Vagina (tissue), 2 donors: ENCODE measurements around the gene FGF3. TPM values are rescaled to one million over a fixed set of nuclear protein-coding genes. Genes with fewer than 3 reads are reported as not detected.

Source experiments
- DNase-seq, 2 donors: peaks; one replicate each; pipeline ENCODE4 v3.0.0-alpha.2; 2017; ENCODE audit errors: extremely low spot score in 2 of 2
- H3K27ac ChIP-seq: fragments of 200-600 bp; sonication (generic); one replicate; pipeline ENCODE4 v1.5.1; 2019
- H3K27me3 ChIP-seq: fragments of 200-600 bp; sonication (generic); one replicate; pipeline ENCODE4 v1.5.1; 2019
- H3K36me3 ChIP-seq, 2 donors: fragments of 200-600 bp; sonication (generic); one replicate each; pipeline ENCODE4 v1.5.1; 2017 to 2019
- H3K4me1 ChIP-seq: fragments of 200-600 bp; sonication (generic); one replicate; pipeline ENCODE4 v1.5.1; 2019
- H3K4me3 ChIP-seq, 2 donors: fragments of 200-600 bp; sonication (generic); 1 replicate in 1 of 2; 2 replicates in 1 of 2; pipeline ENCODE4 v1.5.1; 2016 to 2019
- H3K9me3 ChIP-seq: fragments of 200-600 bp; sonication (generic); one replicate; pipeline ENCODE4 v1.5.1; 2019
- CTCF ChIP-seq, 3 experiments: fragments of 450-650 bp in 2 of 3; fragments of 200-600 bp in 1 of 3; sonication (generic) in 1 of 3; IDR thresholded peaks; one replicate each; pipeline ENCODE4 v1.5.1; 2017 to 2019; ENCODE audit warnings: antibody characterized with exemption in 3 of 3, mild to moderate bottlenecking in 2 of 3, moderate library complexity in 2 of 3
- POLR2A ChIP-seq, 2 donors: fragments of 450-650 bp; IDR thresholded peaks; one replicate each; pipeline ENCODE4 v1.6.1; 2017; ENCODE audit warnings: antibody characterized with exemption in 2 of 2, mild to moderate bottlenecking in 2 of 2, moderate library complexity in 2 of 2
- POLR2AphosphoS5 ChIP-seq, 2 donors: sonication (generic); formaldehyde crosslinking; IDR thresholded peaks; one replicate each; pipeline ENCODE4 v1.9.0; 2017; ENCODE audit warnings: antibody characterized with exemption in 2 of 2, mild to moderate bottlenecking in 2 of 2, low read depth in 1 of 2; ENCODE audit not compliant: insufficient read depth in 1 of 2
- intact Hi-C: fragments of 100-400 bp; cut with DNase I; formaldehyde crosslinking; loops from one replicate; pipeline ENCODE4 v1.15.1; 2023
- total RNA-seq: library from RNA; depleted of rRNA; stranded (reverse); fragments of >200 nt; gene quantifications from one replicate; pipeline ENCODE4 v1.2.3, GENCODE V29; 2016

FGF3 gene
- total RNA-seq, 1 donor from 2014 or later: not detected

GRCh38 chr11:69859275-69859934 is 40.2 kb upstream of the FGF3 start:
- H3K4me1 ChIP-seq: no peaks in the 10 kb centered on the region
- no peak overlapping the region for H3K27ac ChIP-seq
- no peak overlapping the region for H3K4me3 ChIP-seq
- H3K9me3 ChIP-seq: no peaks in the 10 kb centered on the region
- intact Hi-C loops: no loop called here
- H3K36me3 ChIP-seq: no peaks in the 10 kb centered on the region
- H3K27me3 ChIP-seq: no peaks in the 10 kb centered on the region
- no peak for DNase-seq
- no peak for TF ChIP-seq CTCF (IDR thresholded peaks at IDR 0.05)
- no peak for TF ChIP-seq POLR2AphosphoS5 (IDR thresholded peaks at IDR 0.05; ENCODE audit: insufficient read depth in 1 of 2, low read depth in 1 of 2)
- TF ChIP-seq POLR2A (IDR thresholded peaks at IDR 0.05): no peak

GRCh38 chr11:69855421-69855820 is 36.2 kb upstream of the FGF3 start:
- H3K9me3 ChIP-seq: peaks cover 3% of the 10 kb centered on the region
- no peak overlapping the region for H3K27ac ChIP-seq
- intact Hi-C loops: no loop called here
- no peaks in the 10 kb centered on the region for H3K4me1 ChIP-seq
- TF ChIP-seq CTCF (IDR thresholded peaks at IDR 0.05) (no peak), POLR2A (IDR thresholded peaks at IDR 0.05) (no peak), POLR2AphosphoS5 (IDR thresholded peaks at IDR 0.05; ENCODE audit: insufficient read depth in 1 of 2, low read depth in 1 of 2) (no peak)
- no peaks in the 10 kb centered on the region for H3K27me3 ChIP-seq
- no peak overlapping the region for H3K4me3 ChIP-seq
- H3K36me3 ChIP-seq: no peaks in the 10 kb centered on the region
- DNase-seq: no peak

- no peaks in the 10 kb centered on the region for H3K4me1 ChIP-seq
- H3K9me3 ChIP-seq: peaks cover 3% of the 10 kb centered on the region
- DNase-seq: no peak
- no peaks in the 10 kb centered on the region for H3K36me3 ChIP-seq
- no peak overlapping the region for H3K27ac ChIP-seq
- TF ChIP-seq POLR2A (IDR thresholded peaks at IDR 0.05): no peak
- no peaks in the 10 kb centered on the region for H3K27me3 ChIP-seq
- no peak overlapping the region for H3K4me3 ChIP-seq
- intact Hi-C loops: no loop called here
These were observed 35.5 kb upstream of the FGF3 start for GRCh38 chr11:69854713-69855112.

- no peak overlapping the region for H3K4me3 ChIP-seq
- H3K27ac ChIP-seq: no peak overlapping the region
- no peaks in the 10 kb centered on the region for H3K4me1 ChIP-seq
- TF ChIP-seq POLR2AphosphoS5 (IDR thresholded peaks at IDR 0.05; ENCODE audit: insufficient read depth in 1 of 2, low read depth in 1 of 2) (no peak), POLR2A (IDR thresholded peaks at IDR 0.05) (no peak), CTCF (IDR thresholded peaks at IDR 0.05) (no peak)
- intact Hi-C loops: no loop called here
- no peaks in the 10 kb centered on the region for H3K36me3 ChIP-seq
- peaks cover 3% of the 10 kb centered on the region for H3K9me3 ChIP-seq
- H3K27me3 ChIP-seq: no peaks in the 10 kb centered on the region
- no peak for DNase-seq
These were observed 32.8 kb upstream of the FGF3 start for GRCh38 chr11:69852056-69852455.

GRCh38 chr11:69848201-69848600 is 29.0 kb upstream of the FGF3 start:
- no peak for TF ChIP-seq POLR2A (IDR thresholded peaks at IDR 0.05)
- no peak for TF ChIP-seq POLR2AphosphoS5 (IDR thresholded peaks at IDR 0.05; ENCODE audit: insufficient read depth in 1 of 2, low read depth in 1 of 2)
- no peak for TF ChIP-seq CTCF (IDR thresholded peaks at IDR 0.05)
- no peak for DNase-seq
- Histone ChIP-seq H3K4me3 (no peak overlapping the region), H3K36me3 (no peaks in the 10 kb centered on the region), H3K9me3 (peaks cover 3% of the 10 kb centered on the region), H3K27ac (no peak overlapping the region), H3K27me3 (no peaks in the 10 kb centered on the region), H3K4me1 (no peaks in the 10 kb centered on the region)
- intact Hi-C loops: no loop called here
